ENCODE results near the gene HINFP. TPM values are rescaled to one million over a fixed set of nuclear protein-coding genes. Genes with fewer than 3 reads are reported as not detected.

HINFP gene
- total and polyA plus RNA-seq, 4 donors = 6.4 to 14.3 (median 8.3) TPM

DNA sequence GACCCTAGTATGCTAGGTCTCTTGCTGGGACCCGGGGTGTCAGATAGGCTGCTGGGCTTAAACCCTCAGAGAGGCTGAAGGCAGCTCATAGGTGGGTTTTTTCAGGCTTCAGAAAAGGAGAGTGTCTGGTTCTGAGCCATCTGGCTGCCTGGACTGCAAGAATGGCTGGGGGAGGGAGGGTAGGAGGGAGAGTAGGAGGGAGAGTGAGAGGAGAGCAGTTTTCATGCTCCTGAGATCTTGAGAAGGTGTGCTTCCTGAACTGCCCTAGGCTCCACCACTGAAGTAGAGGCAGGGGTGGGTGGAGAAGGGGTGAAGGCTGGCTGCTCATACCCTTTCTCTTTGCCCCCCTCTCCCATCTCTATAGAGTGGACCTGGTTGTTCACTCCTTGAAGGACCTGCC lies 32.1 kb upstream of the HINFP start:
- Histone ChIP-seq H3K4me1 (ENCODE audit: control insufficient read depth in 4 of 4, insufficient read depth in 4 of 4, low read length in 3 of 4) (peaks cover 5 to 33% (median 20%) of the 10 kb centered on the region in 4 donors), H3K4me3 (ENCODE audit: low read depth in 1 of 3, low read length in 3 of 3) (no peak overlapping the region), H3K9me3 (ENCODE audit: control insufficient read depth in 4 of 4, low read length in 3 of 4) (no peaks in the 10 kb centered on the region), H3K27me3 (ENCODE audit: control insufficient read depth in 4 of 4, insufficient read depth in 4 of 4, low read length in 3 of 4) (no peaks in the 10 kb centered on the region), H3K36me3 (ENCODE audit: control insufficient read depth in 4 of 4, insufficient read depth in 3 of 4, low read depth in 1 of 4, low read length in 3 of 4) (peaks cover 0 to 6% (median under 1%) of the 10 kb centered on the region in 4 donors), H3K9ac (ENCODE audit: low read depth in 1 of 2, low read length in 2 of 2) (no peak overlapping the region), H3K27ac (ENCODE audit: low read depth in 1 of 2, low read length in 2 of 2) (no peak overlapping the region)
- WGBS = 96% methylated on average over 1 of the region's 1 CpG
- DNase-seq (ENCODE audit: low spot score) = no peak
- TF ChIP-seq RXRA (IDR thresholded peaks at IDR 0.05) = no peak
- TF ChIP-seq NR2F2 (IDR thresholded peaks at IDR 0.05) = no peak
- TF ChIP-seq JUND (IDR thresholded peaks at IDR 0.05) = no peak
- TF ChIP-seq, protein P1, sequence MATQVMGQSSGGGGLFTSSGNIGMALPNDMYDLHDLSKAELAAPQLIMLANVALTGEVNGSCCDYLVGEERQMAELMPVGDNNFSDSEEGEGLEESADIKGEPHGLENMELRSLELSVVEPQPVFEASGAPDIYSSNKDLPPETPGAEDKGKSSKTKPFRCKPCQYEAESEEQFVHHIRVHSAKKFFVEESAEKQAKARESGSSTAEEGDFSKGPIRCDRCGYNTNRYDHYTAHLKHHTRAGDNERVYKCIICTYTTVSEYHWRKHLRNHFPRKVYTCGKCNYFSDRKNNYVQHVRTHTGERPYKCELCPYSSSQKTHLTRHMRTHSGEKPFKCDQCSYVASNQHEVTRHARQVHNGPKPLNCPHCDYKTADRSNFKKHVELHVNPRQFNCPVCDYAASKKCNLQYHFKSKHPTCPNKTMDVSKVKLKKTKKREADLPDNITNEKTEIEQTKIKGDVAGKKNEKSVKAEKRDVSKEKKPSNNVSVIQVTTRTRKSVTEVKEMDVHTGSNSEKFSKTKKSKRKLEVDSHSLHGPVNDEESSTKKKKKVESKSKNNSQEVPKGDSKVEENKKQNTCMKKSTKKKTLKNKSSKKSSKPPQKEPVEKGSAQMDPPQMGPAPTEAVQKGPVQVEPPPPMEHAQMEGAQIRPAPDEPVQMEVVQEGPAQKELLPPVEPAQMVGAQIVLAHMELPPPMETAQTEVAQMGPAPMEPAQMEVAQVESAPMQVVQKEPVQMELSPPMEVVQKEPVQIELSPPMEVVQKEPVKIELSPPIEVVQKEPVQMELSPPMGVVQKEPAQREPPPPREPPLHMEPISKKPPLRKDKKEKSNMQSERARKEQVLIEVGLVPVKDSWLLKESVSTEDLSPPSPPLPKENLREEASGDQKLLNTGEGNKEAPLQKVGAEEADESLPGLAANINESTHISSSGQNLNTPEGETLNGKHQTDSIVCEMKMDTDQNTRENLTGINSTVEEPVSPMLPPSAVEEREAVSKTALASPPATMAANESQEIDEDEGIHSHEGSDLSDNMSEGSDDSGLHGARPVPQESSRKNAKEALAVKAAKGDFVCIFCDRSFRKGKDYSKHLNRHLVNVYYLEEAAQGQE (IDR thresholded peaks at IDR 0.05) = no peak
- TF ChIP-seq GABPA (IDR thresholded peaks at IDR 0.05 in 1 of 2, conservative IDR thresholded peaks at IDR 0.05 in 1 of 2) = no peak
- TF ChIP-seq, protein P2, sequence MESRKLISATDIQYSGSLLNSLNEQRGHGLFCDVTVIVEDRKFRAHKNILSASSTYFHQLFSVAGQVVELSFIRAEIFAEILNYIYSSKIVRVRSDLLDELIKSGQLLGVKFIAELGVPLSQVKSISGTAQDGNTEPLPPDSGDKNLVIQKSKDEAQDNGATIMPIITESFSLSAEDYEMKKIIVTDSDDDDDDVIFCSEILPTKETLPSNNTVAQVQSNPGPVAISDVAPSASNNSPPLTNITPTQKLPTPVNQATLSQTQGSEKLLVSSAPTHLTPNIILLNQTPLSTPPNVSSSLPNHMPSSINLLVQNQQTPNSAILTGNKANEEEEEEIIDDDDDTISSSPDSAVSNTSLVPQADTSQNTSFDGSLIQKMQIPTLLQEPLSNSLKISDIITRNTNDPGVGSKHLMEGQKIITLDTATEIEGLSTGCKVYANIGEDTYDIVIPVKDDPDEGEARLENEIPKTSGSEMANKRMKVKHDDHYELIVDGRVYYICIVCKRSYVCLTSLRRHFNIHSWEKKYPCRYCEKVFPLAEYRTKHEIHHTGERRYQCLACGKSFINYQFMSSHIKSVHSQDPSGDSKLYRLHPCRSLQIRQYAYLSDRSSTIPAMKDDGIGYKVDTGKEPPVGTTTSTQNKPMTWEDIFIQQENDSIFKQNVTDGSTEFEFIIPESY (IDR thresholded peaks at IDR 0.05) = no peak
- TF ChIP-seq, protein P3, sequence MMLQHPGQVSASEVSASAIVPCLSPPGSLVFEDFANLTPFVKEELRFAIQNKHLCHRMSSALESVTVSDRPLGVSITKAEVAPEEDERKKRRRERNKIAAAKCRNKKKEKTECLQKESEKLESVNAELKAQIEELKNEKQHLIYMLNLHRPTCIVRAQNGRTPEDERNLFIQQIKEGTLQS (IDR thresholded peaks at IDR 0.05) = no peak
- no peak for TF ChIP-seq FOXA2 (IDR thresholded peaks at IDR 0.05)
- TF ChIP-seq, protein P4, sequence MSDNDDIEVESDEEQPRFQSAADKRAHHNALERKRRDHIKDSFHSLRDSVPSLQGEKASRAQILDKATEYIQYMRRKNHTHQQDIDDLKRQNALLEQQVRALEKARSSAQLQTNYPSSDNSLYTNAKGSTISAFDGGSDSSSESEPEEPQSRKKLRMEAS (IDR thresholded peaks at IDR 0.05) = no peak
- no peak for TF ChIP-seq SP1 (IDR thresholded peaks at IDR 0.05)
- TF ChIP-seq, protein P5, sequence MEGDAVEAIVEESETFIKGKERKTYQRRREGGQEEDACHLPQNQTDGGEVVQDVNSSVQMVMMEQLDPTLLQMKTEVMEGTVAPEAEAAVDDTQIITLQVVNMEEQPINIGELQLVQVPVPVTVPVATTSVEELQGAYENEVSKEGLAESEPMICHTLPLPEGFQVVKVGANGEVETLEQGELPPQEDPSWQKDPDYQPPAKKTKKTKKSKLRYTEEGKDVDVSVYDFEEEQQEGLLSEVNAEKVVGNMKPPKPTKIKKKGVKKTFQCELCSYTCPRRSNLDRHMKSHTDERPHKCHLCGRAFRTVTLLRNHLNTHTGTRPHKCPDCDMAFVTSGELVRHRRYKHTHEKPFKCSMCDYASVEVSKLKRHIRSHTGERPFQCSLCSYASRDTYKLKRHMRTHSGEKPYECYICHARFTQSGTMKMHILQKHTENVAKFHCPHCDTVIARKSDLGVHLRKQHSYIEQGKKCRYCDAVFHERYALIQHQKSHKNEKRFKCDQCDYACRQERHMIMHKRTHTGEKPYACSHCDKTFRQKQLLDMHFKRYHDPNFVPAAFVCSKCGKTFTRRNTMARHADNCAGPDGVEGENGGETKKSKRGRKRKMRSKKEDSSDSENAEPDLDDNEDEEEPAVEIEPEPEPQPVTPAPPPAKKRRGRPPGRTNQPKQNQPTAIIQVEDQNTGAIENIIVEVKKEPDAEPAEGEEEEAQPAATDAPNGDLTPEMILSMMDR (IDR thresholded peaks at IDR 0.05; ENCODE audit: low read depth, low read length, missing input control) = no peak
- no peak for TF ChIP-seq HNF4G (IDR thresholded peaks at IDR 0.05)
- TF ChIP-seq FOXA1 (IDR thresholded peaks at IDR 0.05) = no peak
- TF ChIP-seq TAF1 (conservative IDR thresholded peaks at IDR 0.05) = no peak
- no peak for TF ChIP-seq HNF4A (conservative IDR thresholded peaks at IDR 0.05)
- TF ChIP-seq EGR1 (IDR thresholded peaks at IDR 0.05; ENCODE audit: low read depth in 2 of 2) = no peak
- TF ChIP-seq RAD21 (IDR thresholded peaks at IDR 0.05) = no peak
- no peak for TF ChIP-seq YY1 (IDR thresholded peaks at IDR 0.05)
